ENCODE data around the gene ZSCAN31. TPM values are rescaled to one million over a fixed set of nuclear protein-coding genes. Genes with fewer than 3 reads are reported as not detected.

Gene ZSCAN31
- total and polyA plus RNA-seq, 9 of the 15 experiments (the other 6 are each of a cell fraction or from before 2014, with no cell fraction given): 3.9 to 12.1 (median 7.0) TPM

GRCh38 chr6:28335564-28336283, at the start of gene ZSCAN31 (continued):
- TF ChIP-seq ZBTB12 (CRISPR knock-in tag; IDR thresholded peaks at IDR 0.05) (peak; percentile 50; the same call in 1 of the 2 replicates), ZNF134 (CRISPR knock-in tag; conservative IDR thresholded peaks at IDR 0.05) (peak; percentile 11; the same call in 1 of the 2 replicates), HDAC2 (IDR thresholded peaks at IDR 0.05) (peak; percentile 8), ZBTB17 (CRISPR knock-in tag; IDR thresholded peaks at IDR 0.05) (peak; percentile 87), CBFA2T3 (IDR thresholded peaks at IDR 0.05) (peak; percentile 48), MTA3 (IDR thresholded peaks at IDR 0.05; ENCODE audit: borderline replicate concordance) (no peak; the same call in 1 of the 2 replicates), SP2 (IDR thresholded peaks at IDR 0.05; ENCODE audit: extremely low read depth, low read depth, low read length, poor library complexity, severe bottlenecking) (peak; percentile 27), LCOR (CRISPR knock-in tag; IDR thresholded peaks at IDR 0.05) (peak; percentile 94), SUPT5H (IDR thresholded peaks at IDR 0.05) (peak; percentile 96), FOS (IDR thresholded peaks at IDR 0.05; ENCODE audit: extremely low read depth, insufficient read length) (peak; percentile 87), HIVEP1 (CRISPR knock-in tag; IDR thresholded peaks at IDR 0.05) (no peak; the same call in 1 of the 2 replicates), TCF7 (IDR thresholded peaks at IDR 0.05; ENCODE audit: borderline replicate concordance) (peak; percentile 78; the same call in 1 of the 2 replicates), SAFB2 (IDR thresholded peaks at IDR 0.05; ENCODE audit: borderline replicate concordance, low read depth, low read length, severe bottlenecking) (no peak), CBX5 (IDR thresholded peaks at IDR 0.05; ENCODE audit: borderline replicate concordance, low read depth) (no peak), RCOR1 (IDR thresholded peaks at IDR 0.05; ENCODE audit: borderline replicate concordance in 1 of 2, low read depth in 2 of 2, low read length in 2 of 2) (peak in 1 of 2 experiments; percentile 54; a peak in 2 of 4 replicates), SMAD1 (IDR thresholded peaks at IDR 0.05; ENCODE audit: low read depth, low read length, partially characterized antibody) (peak; percentile 96), MAFF (IDR thresholded peaks at IDR 0.05; ENCODE audit: low read length) (peak; percentile 51; the same call in 1 of the 2 replicates), FIP1L1 (IDR thresholded peaks at IDR 0.05; ENCODE audit: low read depth, low read length, poor library complexity, severe bottlenecking) (peak; percentile 91), PHF8 (IDR thresholded peaks at IDR 0.05; ENCODE audit: borderline replicate concordance, low read length) (peak; percentile 88), PHF20 (IDR thresholded peaks at IDR 0.05; ENCODE audit: partially characterized antibody) (peak; percentile 48), ZSCAN32 (CRISPR knock-in tag; IDR thresholded peaks at IDR 0.05) (peak; percentile 19; the same call in 1 of the 2 replicates), GATAD2B (IDR thresholded peaks at IDR 0.05; ENCODE audit: borderline replicate concordance) (no peak), TAF7 (tag; IDR thresholded peaks at IDR 0.05) (peak; percentile 93), RB1 (IDR thresholded peaks at IDR 0.05; ENCODE audit: low read depth) (peak; percentile 62), ZNF217 (CRISPR knock-in tag; IDR thresholded peaks at IDR 0.05) (no peak), FOXA3 (CRISPR knock-in tag; conservative IDR thresholded peaks at IDR 0.05 in 1 of 2, IDR thresholded peaks at IDR 0.05 in 1 of 2) (peak in 1 of 2 experiments; percentile 44; a peak in 2 of 4 replicates), ZNF75A (CRISPR knock-in tag; IDR thresholded peaks at IDR 0.05) (peak; percentile 20; the same call in 1 of the 2 replicates), CHD1 (IDR thresholded peaks at IDR 0.05; ENCODE audit: low read length) (peak; percentile 79), ESRRA (IDR thresholded peaks at IDR 0.05; ENCODE audit: borderline replicate concordance, low read depth) (peak; percentile 9; the same call in 1 of the 2 replicates)

Data from K562 (cell line).